HEK293 (cell line): ENCODE data around the gene DNAJB14.

Experiments used
- CTCF ChIA-PET: fragments of 350-600 bp; formaldehyde crosslinking; extraction: SDS; loops from one replicate; lab custom pipeline; 2021; ENCODE audit warnings: antibody characterized with exemption; lab: Yijun Ruan, JAX
- POLR2A ChIA-PET: fragments of 300-600 bp; formaldehyde crosslinking; extraction: SDS; loops from one replicate; lab custom pipeline; 2020; ENCODE audit warnings: antibody characterized with exemption, inconsistent platforms; lab: Yijun Ruan, JAX
- H3K27ac ChIP-seq: fragments of 200-500 bp; sonication (Bioruptor generic); 2 replicates; pipeline ENCODE4 v1.5.1; 2014; ENCODE audit warnings: low read depth, low read length, control low read depth, inconsistent platforms; ENCODE audit errors: extremely low read depth
- H3K36me3 ChIP-seq, 2 experiments: fragments of 200-500 bp in 1 of 2; sonication (Bioruptor generic) in 1 of 2; 1 replicate in 1 of 2; 2 replicates in 1 of 2; pipeline ENCODE4 v1.5.1; 2014 to 2017; ENCODE audit warnings: inconsistent platforms in 2 of 2, low read length in 2 of 2; ENCODE audit not compliant: control insufficient read depth in 2 of 2, insufficient read depth in 1 of 2
- H3K4me1 ChIP-seq: fragments of 200-500 bp; sonication (Bioruptor generic); 2 replicates; pipeline ENCODE4 v1.5.1; 2014; ENCODE audit warnings: mild to moderate bottlenecking, low read length, inconsistent platforms; ENCODE audit not compliant: control insufficient read depth, insufficient read depth
- H3K4me3 ChIP-seq: 2 replicates; pipeline ENCODE4 v1.5.1; 2011; ENCODE audit warnings: low read depth, mild to moderate bottlenecking, control low read depth, low read length, moderate library complexity
- H3K9me3 ChIP-seq: fragments of 200-500 bp; sonication (Bioruptor generic); 2 replicates; pipeline ENCODE4 v1.5.1; 2014; ENCODE audit warnings: low read depth, low read length, inconsistent platforms; ENCODE audit not compliant: control insufficient read depth, insufficient read depth
- ATF2 ChIP-seq: fragments of 450-650 bp; formaldehyde crosslinking; IDR thresholded peaks from 2 replicates; pipeline ENCODE4 v1.5.1; 2016; ENCODE audit warnings: missing biosample characterization, missing genetic modification characterization, low read depth
- CTCF ChIP-seq: fragments of 450-650 bp; formaldehyde crosslinking; IDR thresholded peaks from 2 replicates; pipeline ENCODE4 v1.5.1; 2016; ENCODE audit warnings: missing biosample characterization, missing genetic modification characterization
- KLF17 ChIP-seq: fragments of 450-650 bp; formaldehyde crosslinking; IDR thresholded peaks from 2 replicates; pipeline ENCODE4 v1.5.1; 2016; ENCODE audit warnings: missing biosample characterization, missing genetic modification characterization
- MEIS1 ChIP-seq: sonication (generic); formaldehyde crosslinking; IDR thresholded peaks from 2 replicates; pipeline ENCODE4 v1.8.1; 2022; ENCODE audit warnings: missing genetic modification reagents, mild to moderate bottlenecking, borderline replicate concordance
- MYNN ChIP-seq: fragments of 450-650 bp; formaldehyde crosslinking; IDR thresholded peaks from 2 replicates; pipeline ENCODE4 v1.5.1; 2016; ENCODE audit warnings: missing biosample characterization, missing genetic modification characterization, borderline replicate concordance
- PATZ1 ChIP-seq: fragments of 450-650 bp; formaldehyde crosslinking; IDR thresholded peaks from 2 replicates; pipeline ENCODE4 v1.5.1; 2016; ENCODE audit warnings: missing biosample characterization, missing genetic modification characterization
- PRDM6 ChIP-seq: fragments of 450-650 bp; formaldehyde crosslinking; IDR thresholded peaks from 2 replicates; pipeline ENCODE4 v1.5.1; 2017; ENCODE audit warnings: missing biosample characterization, missing genetic modification characterization
- SP3 ChIP-seq: fragments of 450-650 bp; formaldehyde crosslinking; IDR thresholded peaks from 2 replicates; pipeline ENCODE4 v1.5.1; 2016; ENCODE audit warnings: missing biosample characterization, missing genetic modification characterization
- TRIM28 ChIP-seq: IDR thresholded peaks from 2 replicates; pipeline ENCODE4 v1.6.1; 2011; ENCODE audit warnings: low read length, control low read depth, borderline replicate concordance
- ZBTB48 ChIP-seq: fragments of 450-650 bp; formaldehyde crosslinking; IDR thresholded peaks from 2 replicates; pipeline ENCODE4 v1.5.1; 2016; ENCODE audit warnings: missing biosample characterization, missing genetic modification characterization
- ZFHX2 ChIP-seq: fragments of 450-650 bp; formaldehyde crosslinking; conservative IDR thresholded peaks from 2 replicates; pipeline ENCODE4 v1.5.1; 2016; ENCODE audit warnings: missing biosample characterization, missing genetic modification characterization
- ZNF146 ChIP-seq: fragments of 450-650 bp; formaldehyde crosslinking; IDR thresholded peaks from 2 replicates; pipeline ENCODE4 v1.5.1; 2016; ENCODE audit warnings: missing biosample characterization, missing genetic modification characterization
- ZNF148 ChIP-seq: fragments of 450-650 bp; formaldehyde crosslinking; IDR thresholded peaks from 2 replicates; pipeline ENCODE4 v1.5.0; 2017; ENCODE audit warnings: missing biosample characterization, missing genetic modification characterization, borderline replicate concordance
- ZNF16 ChIP-seq: fragments of 450-650 bp; formaldehyde crosslinking; IDR thresholded peaks from 2 replicates; pipeline ENCODE4 v1.5.1; 2016; ENCODE audit warnings: low read depth, missing biosample characterization, missing genetic modification characterization
- ZNF184 ChIP-seq: fragments of 450-650 bp; IDR thresholded peaks from 2 replicates; pipeline ENCODE4 v1.5.1; 2018; ENCODE audit warnings: missing biosample characterization, mild to moderate bottlenecking, missing genetic modification characterization
- ZNF24 ChIP-seq: fragments of 450-650 bp; formaldehyde crosslinking; IDR thresholded peaks from 2 replicates; pipeline ENCODE4 v1.5.1; 2016; ENCODE audit warnings: missing biosample characterization, missing genetic modification characterization
- ZNF350 ChIP-seq: fragments of 450-650 bp; formaldehyde crosslinking; IDR thresholded peaks from 2 replicates; pipeline ENCODE4 v1.5.0; 2017; ENCODE audit warnings: missing biosample characterization, mild to moderate bottlenecking, missing genetic modification characterization
- ZNF394 ChIP-seq: fragments of 450-650 bp; formaldehyde crosslinking; IDR thresholded peaks from 2 replicates; pipeline ENCODE4 v1.5.1; 2016; ENCODE audit warnings: missing biosample characterization, missing genetic modification characterization, mild to moderate bottlenecking, moderate library complexity, borderline replicate concordance
- ZNF449 ChIP-seq: fragments of 450-650 bp; formaldehyde crosslinking; IDR thresholded peaks from 2 replicates; pipeline ENCODE4 v1.5.1; 2017; ENCODE audit warnings: missing biosample characterization, mild to moderate bottlenecking, missing genetic modification characterization, moderate library complexity
- ZNF629 ChIP-seq: fragments of 450-650 bp; formaldehyde crosslinking; IDR thresholded peaks from 2 replicates; pipeline ENCODE4 v1.5.1; 2017; ENCODE audit warnings: missing biosample characterization, missing genetic modification characterization
- ZNF707 ChIP-seq: fragments of 450-650 bp; formaldehyde crosslinking; IDR thresholded peaks from 2 replicates; pipeline ENCODE4 v1.5.1; 2016; ENCODE audit warnings: missing biosample characterization, missing genetic modification characterization
- ZNF776 ChIP-seq: fragments of 450-650 bp; formaldehyde crosslinking; IDR thresholded peaks from 2 replicates; pipeline ENCODE4 v1.5.0; 2017; ENCODE audit warnings: missing biosample characterization, missing genetic modification characterization, borderline replicate concordance

Gene DNAJB14

GRCh38 chr4:99872570-99872969 is 73.8 kb downstream of the DNAJB14 start (continued):
- TF ChIP-seq TRIM28 (no peak), ZNF24 (no peak), PATZ1 (tag by site-specific recombination) (no peak), ZNF776 (tag by site-specific recombination) (no peak), ZNF350 (no peak), ZNF449 (tag by site-specific recombination) (no peak), ZNF184 (tag by site-specific recombination) (no peak)

GRCh38 chr4:99868126-99868596 is 78.3 kb downstream of the DNAJB14 start:
- H3K4me3 ChIP-seq, result no peak overlapping the region
- CTCF ChIA-PET, result no interaction called here
- no peaks in the 10 kb centered on the region for H3K9me3 ChIP-seq
- no peaks in the 10 kb centered on the region for H3K36me3 ChIP-seq
- no peaks in the 10 kb centered on the region for H3K4me1 ChIP-seq
- POLR2A ChIA-PET, result no interaction called here
- H3K27ac ChIP-seq, result no peak overlapping the region
- TF ChIP-seq ZNF184 (tag by site-specific recombination) (no peak), ZNF16 (tag by site-specific recombination) (no peak), ZNF148 (no peak), CTCF (tag by site-specific recombination) (no peak), MYNN (tag by site-specific recombination) (no peak), ZNF707 (no peak), ZNF394 (no peak), PRDM6 (tag by site-specific recombination) (no peak), ZBTB48 (tag by site-specific recombination) (no peak), SP3 (tag by site-specific recombination) (no peak), ZNF146 (tag by site-specific recombination) (no peak), KLF17 (no peak), MEIS1 (CRISPR knock-in tag) (no peak), ZFHX2 (tag by site-specific recombination) (no peak), ZNF629 (no peak), ATF2 (tag by site-specific recombination) (no peak)
